ENCODE data around the gene SMAP1.

Gene SMAP1

GRCh38 chr6:70667711-70668498 is at the start of gene SMAP1:
Gene SMAP1, plus strand, starts transcription at chr6:70667883. Its CDS starts 141 bp downstream, at chr6:70668024.
- DNase-seq (ENCODE audit: low spot score) = peak; percentile 93

GRCh38 chr6:70620746-70621145 is 46.9 kb upstream of the SMAP1 start:
- DNase-seq (ENCODE audit: low spot score) = no peak

- no peak for DNase-seq (ENCODE audit: low spot score)
Observed at GRCh38 chr6:70622461-70622860, 45.2 kb upstream of the SMAP1 start.

- no peak for DNase-seq (ENCODE audit: low spot score)
Observed at GRCh38 chr6:70625436-70625835, 42.2 kb upstream of the SMAP1 start.

- no peak for DNase-seq (ENCODE audit: low spot score)
Observed at GRCh38 chr6:70627500-70628254, 40.0 kb upstream of the SMAP1 start.

GRCh38 chr6:70629929-70630328 is 37.8 kb upstream of the SMAP1 start:
- no peak for DNase-seq (ENCODE audit: low spot score)

- DNase-seq (ENCODE audit: low spot score) = no peak
Observed at GRCh38 chr6:70633870-70634269, 33.8 kb upstream of the SMAP1 start.

GRCh38 chr6:70636596-70636995 is 31.1 kb upstream of the SMAP1 start:
- DNase-seq (ENCODE audit: low spot score) = no peak

- no peak for DNase-seq (ENCODE audit: low spot score)
Observed at GRCh38 chr6:70638468-70638867, 29.2 kb upstream of the SMAP1 start.

- DNase-seq (ENCODE audit: low spot score) = peak; percentile 72
Observed at GRCh38 chr6:70651326-70651905, 16.3 kb upstream of the SMAP1 start.

GRCh38 chr6:70652216-70652615 is 15.5 kb upstream of the SMAP1 start:
- DNase-seq (ENCODE audit: low spot score) = no peak

- DNase-seq (ENCODE audit: low spot score) = no peak
Observed at GRCh38 chr6:70657706-70658105, 10.0 kb upstream of the SMAP1 start.

GRCh38 chr6:70663881-70664466 is 3.7 kb upstream of the SMAP1 start:
- DNase-seq (ENCODE audit: low spot score) = no peak

- DNase-seq (ENCODE audit: low spot score) = no peak
Observed at GRCh38 chr6:70666706-70667105, 977 bp upstream of the SMAP1 start.

GRCh38 chr6:70667256-70667710 is 400 bp upstream of the SMAP1 start:
- no peak for DNase-seq (ENCODE audit: low spot score)

GRCh38 chr6:70668499-70668812 is 773 bp downstream of the SMAP1 start:
- DNase-seq (ENCODE audit: low spot score) = peak; percentile 34

GRCh38 chr6:70669133-70669532 is 1.4 kb downstream of the SMAP1 start:
- no peak for DNase-seq (ENCODE audit: low spot score)

GRCh38 chr6:70672549-70672948 is 4.9 kb downstream of the SMAP1 start:
- no peak for DNase-seq (ENCODE audit: low spot score)

GRCh38 chr6:70673054-70673453 is 5.4 kb downstream of the SMAP1 start:
- DNase-seq (ENCODE audit: low spot score) = no peak

- no peak for DNase-seq (ENCODE audit: low spot score)
Observed at GRCh38 chr6:70673601-70674000, 5.9 kb downstream of the SMAP1 start.

GRCh38 chr6:70675822-70676221 is 8.1 kb downstream of the SMAP1 start:
- no peak for DNase-seq (ENCODE audit: low spot score)

GRCh38 chr6:70676821-70677220 is 9.1 kb downstream of the SMAP1 start:
- DNase-seq (ENCODE audit: low spot score) = no peak

- DNase-seq (ENCODE audit: low spot score) = no peak
Observed at GRCh38 chr6:70680396-70680795, 12.7 kb downstream of the SMAP1 start.
